Measurements from ENCODE around the gene ABCG1.

DNA sequence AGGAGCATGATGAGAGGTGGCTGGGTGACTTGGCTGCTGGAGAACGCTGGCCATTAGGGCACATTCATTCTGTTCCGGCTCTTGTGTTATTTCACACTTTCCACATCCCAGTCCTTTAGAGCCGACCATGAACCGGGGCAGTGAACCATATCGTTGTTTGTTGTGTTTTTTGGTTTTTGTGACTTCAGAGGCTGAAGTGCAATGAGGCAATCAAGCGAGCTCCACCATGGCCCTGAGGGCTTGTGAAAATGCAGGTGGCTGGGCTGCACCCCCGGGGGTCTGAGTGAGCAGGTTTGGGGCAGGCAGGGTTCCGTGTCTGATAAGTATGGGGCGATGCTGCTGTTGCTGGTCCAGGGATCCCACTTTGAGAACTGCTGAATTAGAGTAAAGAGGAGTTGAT, 23.7 kb downstream of the ABCG1 start:
- TF ChIP-seq, protein P1, sequence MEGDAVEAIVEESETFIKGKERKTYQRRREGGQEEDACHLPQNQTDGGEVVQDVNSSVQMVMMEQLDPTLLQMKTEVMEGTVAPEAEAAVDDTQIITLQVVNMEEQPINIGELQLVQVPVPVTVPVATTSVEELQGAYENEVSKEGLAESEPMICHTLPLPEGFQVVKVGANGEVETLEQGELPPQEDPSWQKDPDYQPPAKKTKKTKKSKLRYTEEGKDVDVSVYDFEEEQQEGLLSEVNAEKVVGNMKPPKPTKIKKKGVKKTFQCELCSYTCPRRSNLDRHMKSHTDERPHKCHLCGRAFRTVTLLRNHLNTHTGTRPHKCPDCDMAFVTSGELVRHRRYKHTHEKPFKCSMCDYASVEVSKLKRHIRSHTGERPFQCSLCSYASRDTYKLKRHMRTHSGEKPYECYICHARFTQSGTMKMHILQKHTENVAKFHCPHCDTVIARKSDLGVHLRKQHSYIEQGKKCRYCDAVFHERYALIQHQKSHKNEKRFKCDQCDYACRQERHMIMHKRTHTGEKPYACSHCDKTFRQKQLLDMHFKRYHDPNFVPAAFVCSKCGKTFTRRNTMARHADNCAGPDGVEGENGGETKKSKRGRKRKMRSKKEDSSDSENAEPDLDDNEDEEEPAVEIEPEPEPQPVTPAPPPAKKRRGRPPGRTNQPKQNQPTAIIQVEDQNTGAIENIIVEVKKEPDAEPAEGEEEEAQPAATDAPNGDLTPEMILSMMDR (IDR thresholded peaks at IDR 0.05; ENCODE audit: poor library complexity): no peak
- TF ChIP-seq EZH2 (IDR thresholded peaks at IDR 0.05; ENCODE audit: borderline replicate concordance): no peak
